Measurements from ENCODE around the gene RNF225.

DNA sequence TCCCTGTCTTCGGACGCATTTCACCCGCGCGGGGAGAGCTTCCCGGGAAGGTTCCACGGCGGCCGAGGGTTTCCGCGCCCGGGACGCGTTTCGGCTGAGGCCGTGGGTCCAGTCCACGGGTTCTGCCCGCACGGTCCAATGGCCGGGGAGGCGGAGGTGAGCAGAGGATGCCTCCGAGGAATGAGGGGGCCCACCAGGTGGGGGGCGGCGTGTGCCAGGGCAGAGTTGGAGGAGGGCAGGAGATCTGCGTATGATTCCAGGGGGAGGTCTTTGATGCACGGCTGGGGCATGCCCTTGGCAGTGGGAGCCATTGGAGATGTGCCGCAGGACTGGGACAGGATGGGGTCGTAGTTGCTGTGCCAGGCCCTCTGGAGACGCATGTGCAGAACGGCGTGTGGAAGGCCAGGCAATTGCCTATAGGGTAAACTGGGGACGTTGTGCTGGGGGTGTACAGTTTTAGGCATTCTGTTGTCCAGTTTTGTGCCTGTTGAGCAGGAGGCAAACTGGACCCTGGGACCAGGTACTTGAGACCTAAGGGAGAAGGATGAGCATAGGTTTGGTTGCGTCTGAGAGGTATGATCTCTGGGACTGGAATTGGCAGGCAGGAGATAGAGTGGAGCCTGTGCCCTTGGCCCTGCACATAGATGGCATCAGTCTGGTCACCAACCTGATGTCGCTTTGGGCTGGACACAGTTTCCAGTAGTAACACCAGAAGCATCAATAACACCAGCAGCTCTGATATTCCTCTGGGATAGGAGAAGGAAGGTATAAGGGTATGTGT lies 13.7 kb downstream of the RNF225 start:
- TF ChIP-seq ZNF41 (CRISPR knock-in tag; conservative IDR thresholded peaks at IDR 0.05) (no peak), DPF2 (IDR thresholded peaks at IDR 0.05) (no peak)
